Measurements from ENCODE around the gene FAF1.

Gene FAF1

DNA sequence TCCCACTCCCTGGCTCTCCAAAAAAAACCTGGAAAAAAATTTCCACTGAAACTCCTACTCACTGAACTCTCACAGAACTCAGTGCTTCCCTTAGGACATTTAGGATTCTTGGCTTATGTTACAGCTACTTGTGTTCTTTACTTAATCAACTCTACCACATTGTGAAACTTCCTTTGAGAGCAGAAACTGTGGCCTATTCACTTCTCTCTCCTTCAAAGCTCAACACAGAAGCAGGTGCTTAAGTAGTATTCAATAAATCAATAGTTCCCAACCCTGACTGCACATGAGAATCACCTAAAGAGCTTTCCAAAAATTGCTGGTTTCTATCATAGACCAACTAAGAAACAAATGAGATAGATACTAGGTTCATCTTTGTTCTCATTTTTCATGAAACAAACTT is 468.9 kb downstream of the FAF1 start:
- Histone ChIP-seq H3K4me1 (no peaks in the 10 kb centered on the region), H3K79me2 (no peaks in the 10 kb centered on the region), H3K27ac (no peak overlapping the region), H3K36me3 (ENCODE audit: control insufficient read depth, insufficient read depth, low read length) (no peaks in the 10 kb centered on the region), H3K27me3 (ENCODE audit: control insufficient read depth, insufficient read depth, low read length) (no peaks in the 10 kb centered on the region), H3K9me3 (ENCODE audit: control insufficient read depth, low read length) (no peaks in the 10 kb centered on the region), H3K4me3 (ENCODE audit: low read depth, low read length) (no peak overlapping the region), H3K4me2 (ENCODE audit: low read length) (no peak overlapping the region), H3K9ac (no peak overlapping the region), H2AFZ (no peak overlapping the region)
- TF ChIP-seq, protein P1, sequence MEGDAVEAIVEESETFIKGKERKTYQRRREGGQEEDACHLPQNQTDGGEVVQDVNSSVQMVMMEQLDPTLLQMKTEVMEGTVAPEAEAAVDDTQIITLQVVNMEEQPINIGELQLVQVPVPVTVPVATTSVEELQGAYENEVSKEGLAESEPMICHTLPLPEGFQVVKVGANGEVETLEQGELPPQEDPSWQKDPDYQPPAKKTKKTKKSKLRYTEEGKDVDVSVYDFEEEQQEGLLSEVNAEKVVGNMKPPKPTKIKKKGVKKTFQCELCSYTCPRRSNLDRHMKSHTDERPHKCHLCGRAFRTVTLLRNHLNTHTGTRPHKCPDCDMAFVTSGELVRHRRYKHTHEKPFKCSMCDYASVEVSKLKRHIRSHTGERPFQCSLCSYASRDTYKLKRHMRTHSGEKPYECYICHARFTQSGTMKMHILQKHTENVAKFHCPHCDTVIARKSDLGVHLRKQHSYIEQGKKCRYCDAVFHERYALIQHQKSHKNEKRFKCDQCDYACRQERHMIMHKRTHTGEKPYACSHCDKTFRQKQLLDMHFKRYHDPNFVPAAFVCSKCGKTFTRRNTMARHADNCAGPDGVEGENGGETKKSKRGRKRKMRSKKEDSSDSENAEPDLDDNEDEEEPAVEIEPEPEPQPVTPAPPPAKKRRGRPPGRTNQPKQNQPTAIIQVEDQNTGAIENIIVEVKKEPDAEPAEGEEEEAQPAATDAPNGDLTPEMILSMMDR (IDR thresholded peaks at IDR 0.05) = no peak

DNA sequence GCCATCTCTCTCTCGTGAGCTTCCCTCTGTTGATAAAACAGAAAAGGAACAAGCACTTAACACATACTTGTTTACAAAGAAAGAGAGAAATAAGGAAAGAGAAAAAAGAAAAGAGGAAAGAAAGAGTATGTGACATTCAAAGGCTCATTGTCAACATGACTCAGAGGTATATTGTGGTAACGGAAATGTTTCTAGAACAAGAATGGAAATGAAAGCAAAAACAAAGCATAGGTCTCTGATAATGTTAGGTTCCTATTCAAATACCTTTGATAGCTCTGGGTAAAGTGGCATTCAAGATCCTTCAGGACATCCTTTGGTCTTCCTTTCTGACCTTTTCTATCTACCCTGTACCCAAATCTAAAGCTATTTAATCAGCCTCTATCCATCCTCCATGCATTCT is 469.4 kb downstream of the FAF1 start:
- H3K9ac ChIP-seq = no peak overlapping the region
- no peak overlapping the region for H3K4me3 ChIP-seq (ENCODE audit: low read depth, low read length)
- H3K4me1 ChIP-seq = no peaks in the 10 kb centered on the region
- no peaks in the 10 kb centered on the region for H3K9me3 ChIP-seq (ENCODE audit: control insufficient read depth, low read length)
- H3K27me3 ChIP-seq (ENCODE audit: control insufficient read depth, insufficient read depth, low read length) = no peaks in the 10 kb centered on the region
- H3K27ac ChIP-seq = no peak overlapping the region
- no peaks in the 10 kb centered on the region for H3K36me3 ChIP-seq (ENCODE audit: control insufficient read depth, insufficient read depth, low read length)
- no peaks in the 10 kb centered on the region for H3K79me2 ChIP-seq
- H2AFZ ChIP-seq = no peak overlapping the region
- H3K4me2 ChIP-seq (ENCODE audit: low read length) = no peak overlapping the region
- TF ChIP-seq, protein P1 (IDR thresholded peaks at IDR 0.05) = no peak

DNA sequence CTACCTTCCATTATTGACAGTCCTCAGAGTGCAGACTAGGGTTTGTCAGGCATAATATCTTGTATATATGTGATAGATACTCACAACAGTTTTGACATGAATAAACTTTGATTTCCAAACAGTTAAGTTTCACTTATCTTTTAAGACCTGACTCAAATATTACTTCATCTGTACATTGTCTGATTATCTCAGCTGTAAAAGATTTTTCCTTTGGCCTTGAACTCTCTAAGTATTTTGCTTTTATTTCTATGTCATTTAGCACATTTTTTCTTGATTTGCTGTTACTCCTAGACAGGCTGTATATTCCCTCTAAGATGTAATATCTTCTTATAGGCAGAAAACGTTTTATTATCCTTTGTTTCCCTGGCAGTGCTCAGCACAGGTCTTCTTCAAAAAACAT is 471.2 kb downstream of the FAF1 start:
- no peak overlapping the region for H3K4me2 ChIP-seq (ENCODE audit: low read length)
- H3K36me3 ChIP-seq (ENCODE audit: control insufficient read depth, insufficient read depth, low read length) = no peaks in the 10 kb centered on the region
- no peak overlapping the region for H3K9ac ChIP-seq
- no peaks in the 10 kb centered on the region for H3K79me2 ChIP-seq
- H3K27me3 ChIP-seq (ENCODE audit: control insufficient read depth, insufficient read depth, low read length) = no peaks in the 10 kb centered on the region
- H3K27ac ChIP-seq = no peak overlapping the region
- no peak overlapping the region for H3K4me3 ChIP-seq (ENCODE audit: low read depth, low read length)
- TF ChIP-seq, protein P1 (IDR thresholded peaks at IDR 0.05) = no peak
- no peaks in the 10 kb centered on the region for H3K4me1 ChIP-seq
- H2AFZ ChIP-seq = no peak overlapping the region
- H3K9me3 ChIP-seq (ENCODE audit: control insufficient read depth, low read length) = no peaks in the 10 kb centered on the region

DNA sequence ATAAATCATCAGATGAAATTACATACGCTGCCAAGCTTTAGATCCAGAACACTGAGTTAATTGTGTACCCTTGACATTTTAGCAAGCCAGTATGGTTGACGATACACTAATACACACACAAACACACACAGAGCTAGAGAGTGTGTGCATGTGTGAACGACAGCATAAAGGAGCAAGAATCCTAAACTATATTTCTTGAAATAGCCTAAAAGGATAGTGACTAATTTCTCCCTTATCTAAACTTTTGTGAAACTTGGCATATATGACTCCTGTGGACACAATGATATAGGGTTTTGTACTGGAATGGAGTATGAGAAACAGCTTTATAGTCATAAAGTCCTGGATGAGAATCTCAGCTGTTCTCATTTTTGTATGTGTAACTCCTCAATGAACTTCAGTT is 471.7 kb downstream of the FAF1 start:
- H3K27ac ChIP-seq = no peak overlapping the region
- H3K9me3 ChIP-seq (ENCODE audit: control insufficient read depth, low read length) = no peaks in the 10 kb centered on the region
- TF ChIP-seq, protein P1 (IDR thresholded peaks at IDR 0.05) = no peak
- H3K36me3 ChIP-seq (ENCODE audit: control insufficient read depth, insufficient read depth, low read length) = no peaks in the 10 kb centered on the region
- H3K79me2 ChIP-seq = no peaks in the 10 kb centered on the region
- no peaks in the 10 kb centered on the region for H3K27me3 ChIP-seq (ENCODE audit: control insufficient read depth, insufficient read depth, low read length)
- no peak overlapping the region for H2AFZ ChIP-seq
- H3K4me2 ChIP-seq (ENCODE audit: low read length) = no peak overlapping the region
- no peak overlapping the region for H3K4me3 ChIP-seq (ENCODE audit: low read depth, low read length)
- H3K9ac ChIP-seq = no peak overlapping the region
- H3K4me1 ChIP-seq = no peaks in the 10 kb centered on the region

DNA sequence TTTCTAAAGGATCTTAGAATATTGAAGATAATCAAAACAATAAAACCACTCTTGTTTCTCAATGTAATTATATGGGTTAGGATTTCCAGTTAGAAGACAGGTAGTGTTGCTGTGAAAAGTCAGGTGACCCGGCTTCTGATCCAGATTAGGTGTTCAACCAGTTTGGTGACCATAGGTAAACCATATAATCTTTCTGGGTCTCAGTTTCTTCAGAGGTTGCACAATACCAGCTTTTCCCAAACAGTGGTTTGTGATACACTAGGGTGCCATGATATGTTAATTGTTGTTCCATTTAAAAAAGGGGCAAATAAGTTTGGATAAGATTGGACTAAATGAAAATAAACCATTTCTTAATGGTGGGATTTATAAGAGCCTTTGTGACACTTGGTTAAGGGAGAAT is 472.3 kb downstream of the FAF1 start:
- Histone ChIP-seq H3K27ac (no peak overlapping the region), H3K9me3 (ENCODE audit: control insufficient read depth, low read length) (no peaks in the 10 kb centered on the region), H3K4me2 (ENCODE audit: low read length) (no peak overlapping the region), H3K27me3 (ENCODE audit: control insufficient read depth, insufficient read depth, low read length) (no peaks in the 10 kb centered on the region), H3K4me3 (ENCODE audit: low read depth, low read length) (no peak overlapping the region), H2AFZ (no peak overlapping the region), H3K4me1 (no peaks in the 10 kb centered on the region), H3K36me3 (ENCODE audit: control insufficient read depth, insufficient read depth, low read length) (no peaks in the 10 kb centered on the region), H3K9ac (no peak overlapping the region), H3K79me2 (no peaks in the 10 kb centered on the region)
- TF ChIP-seq, protein P1 (IDR thresholded peaks at IDR 0.05) = no peak

All from parathyroid adenoma (tissue), 2 donors.